HEK293 (cell line): Measurements from ENCODE around the gene SRP14.
"Not testable (repeated sequence)": the region's sequence is repeated elsewhere in the genome, so short reads cannot be mapped to it uniquely, and the experiment has no call there.

Experiments used
- CTCF ChIA-PET: fragments of 350-600 bp; formaldehyde crosslinking; extraction: SDS; loops from one replicate; lab custom pipeline; 2021; ENCODE audit warnings: antibody characterized with exemption; lab: Yijun Ruan, JAX
- POLR2A ChIA-PET: fragments of 300-600 bp; formaldehyde crosslinking; extraction: SDS; loops from one replicate; lab custom pipeline; 2020; ENCODE audit warnings: antibody characterized with exemption, inconsistent platforms; lab: Yijun Ruan, JAX
- H3K27ac ChIP-seq: fragments of 200-500 bp; sonication (Bioruptor generic); 2 replicates; pipeline ENCODE4 v1.5.1; 2014; ENCODE audit warnings: low read depth, low read length, control low read depth, inconsistent platforms; ENCODE audit errors: extremely low read depth
- H3K36me3 ChIP-seq, 2 experiments: fragments of 200-500 bp in 1 of 2; sonication (Bioruptor generic) in 1 of 2; 1 replicate in 1 of 2; 2 replicates in 1 of 2; pipeline ENCODE4 v1.5.1; 2014 to 2017; ENCODE audit warnings: inconsistent platforms in 2 of 2, low read length in 2 of 2; ENCODE audit not compliant: control insufficient read depth in 2 of 2, insufficient read depth in 1 of 2
- H3K4me1 ChIP-seq: fragments of 200-500 bp; sonication (Bioruptor generic); 2 replicates; pipeline ENCODE4 v1.5.1; 2014; ENCODE audit warnings: mild to moderate bottlenecking, low read length, inconsistent platforms; ENCODE audit not compliant: control insufficient read depth, insufficient read depth
- H3K4me3 ChIP-seq: 2 replicates; pipeline ENCODE4 v1.5.1; 2011; ENCODE audit warnings: low read depth, mild to moderate bottlenecking, control low read depth, low read length, moderate library complexity
- H3K9me3 ChIP-seq: fragments of 200-500 bp; sonication (Bioruptor generic); 2 replicates; pipeline ENCODE4 v1.5.1; 2014; ENCODE audit warnings: low read depth, low read length, inconsistent platforms; ENCODE audit not compliant: control insufficient read depth, insufficient read depth
- FEZF1 ChIP-seq: fragments of 450-650 bp; formaldehyde crosslinking; IDR thresholded peaks from 2 replicates; pipeline ENCODE4 v1.5.1; 2016; ENCODE audit warnings: missing biosample characterization, missing genetic modification characterization
- GLI2 ChIP-seq: fragments of 450-650 bp; formaldehyde crosslinking; IDR thresholded peaks from 2 replicates; pipeline ENCODE4; 2017; ENCODE audit warnings: missing biosample characterization, missing genetic modification characterization, low read depth, borderline replicate concordance
- GLI4 ChIP-seq: fragments of 450-650 bp; formaldehyde crosslinking; IDR thresholded peaks from 2 replicates; pipeline ENCODE4 v1.5.1; 2016; ENCODE audit warnings: missing biosample characterization, missing genetic modification characterization
- PRDM10 ChIP-seq: fragments of 450-650 bp; formaldehyde crosslinking; IDR thresholded peaks from 2 replicates; pipeline ENCODE4 v1.5.1; 2016; ENCODE audit warnings: missing biosample characterization, missing genetic modification characterization
- SALL2 ChIP-seq: fragments of 450-650 bp; formaldehyde crosslinking; IDR thresholded peaks from 2 replicates; pipeline ENCODE4 v1.5.0; 2017; ENCODE audit warnings: missing biosample characterization, mild to moderate bottlenecking, missing genetic modification characterization, borderline replicate concordance
- SCRT1 ChIP-seq: fragments of 450-650 bp; formaldehyde crosslinking; IDR thresholded peaks from 2 replicates; pipeline ENCODE4 v1.5.1; 2016; ENCODE audit warnings: missing biosample characterization, missing genetic modification characterization, borderline replicate concordance
- SETDB1 ChIP-seq: IDR thresholded peaks from one replicate; pipeline ENCODE4 v1.6.1; 2017; ENCODE audit warnings: mild to moderate bottlenecking, low read length, moderate library complexity, mixed read lengths; ENCODE audit not compliant: insufficient read length
- ZBTB21 ChIP-seq: fragments of 450-650 bp; formaldehyde crosslinking; IDR thresholded peaks from 2 replicates; pipeline ENCODE4 v1.5.1; 2017; ENCODE audit warnings: missing biosample characterization, missing genetic modification characterization
- ZBTB6 ChIP-seq: fragments of 450-650 bp; formaldehyde crosslinking; IDR thresholded peaks from 2 replicates; pipeline ENCODE4 v1.5.1; 2017; ENCODE audit warnings: missing biosample characterization, missing genetic modification characterization
- ZFHX2 ChIP-seq: fragments of 450-650 bp; formaldehyde crosslinking; conservative IDR thresholded peaks from 2 replicates; pipeline ENCODE4 v1.5.1; 2016; ENCODE audit warnings: missing biosample characterization, missing genetic modification characterization
- ZNF16 ChIP-seq: fragments of 450-650 bp; formaldehyde crosslinking; IDR thresholded peaks from 2 replicates; pipeline ENCODE4 v1.5.1; 2016; ENCODE audit warnings: low read depth, missing biosample characterization, missing genetic modification characterization
- ZNF202 ChIP-seq: fragments of 450-650 bp; formaldehyde crosslinking; IDR thresholded peaks from 2 replicates; pipeline ENCODE4 v1.5.1; 2016; ENCODE audit warnings: missing biosample characterization, missing genetic modification characterization, borderline replicate concordance
- ZNF221 ChIP-seq: fragments of 450-650 bp; formaldehyde crosslinking; IDR thresholded peaks from 2 replicates; pipeline ENCODE4 v1.5.1; 2017; ENCODE audit warnings: missing biosample characterization, missing genetic modification characterization, borderline replicate concordance
- ZNF248 ChIP-seq: fragments of 450-650 bp; formaldehyde crosslinking; IDR thresholded peaks from 2 replicates; pipeline ENCODE4 v1.5.1; 2017; ENCODE audit warnings: missing biosample characterization, missing genetic modification characterization
- ZNF37A ChIP-seq: fragments of 450-650 bp; IDR thresholded peaks from 2 replicates; pipeline ENCODE4 v1.5.1; 2018; ENCODE audit warnings: missing biosample characterization, missing genetic modification characterization
- ZNF585B ChIP-seq: fragments of 450-650 bp; formaldehyde crosslinking; IDR thresholded peaks from 2 replicates; pipeline ENCODE4 v1.5.1; 2016; ENCODE audit warnings: missing biosample characterization, missing genetic modification characterization
- ZNF600 ChIP-seq: fragments of 450-650 bp; formaldehyde crosslinking; IDR thresholded peaks from 2 replicates; pipeline ENCODE4 v1.5.1; 2016; ENCODE audit warnings: missing biosample characterization, missing genetic modification characterization
- ZNF792 ChIP-seq: fragments of 450-650 bp; formaldehyde crosslinking; IDR thresholded peaks from 2 replicates; pipeline ENCODE4 v1.5.1; 2016; ENCODE audit warnings: missing biosample characterization, missing genetic modification characterization
- ZNF837 ChIP-seq: fragments of 450-650 bp; formaldehyde crosslinking; IDR thresholded peaks from 2 replicates; pipeline ENCODE4 v1.5.1; 2016; ENCODE audit warnings: missing biosample characterization, missing genetic modification characterization
- TF ChIP-seq, protein P1 (sequence below): fragments of 450-650 bp; formaldehyde crosslinking; IDR thresholded peaks from 2 replicates; pipeline ENCODE4 v1.5.1; 2016; ENCODE audit warnings: missing biosample characterization, missing genetic modification characterization

The SRP14 gene

DNA sequence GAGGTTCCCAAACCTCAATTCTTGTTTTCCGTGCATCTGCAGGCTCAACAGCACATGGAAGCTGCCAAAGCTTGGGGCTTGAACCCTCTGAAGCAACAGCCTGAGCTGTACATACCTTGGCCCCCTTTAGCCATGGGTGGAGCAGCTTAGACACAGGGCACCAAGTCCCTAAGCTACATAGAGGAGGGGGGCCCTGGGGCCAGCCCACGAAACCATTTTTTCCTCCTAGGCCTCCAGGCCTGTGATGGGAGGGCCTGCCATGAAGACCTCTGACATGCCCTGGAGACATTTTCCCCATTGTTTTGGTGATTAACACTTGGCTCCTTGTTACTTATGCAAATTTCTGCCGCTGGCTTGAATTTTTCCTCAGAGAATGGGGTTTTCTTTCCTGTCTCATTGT, 24.6 kb downstream of the SRP14 start:
- H3K4me3 ChIP-seq: no peak overlapping the region
- CTCF ChIA-PET: no interaction called here
- H3K4me1 ChIP-seq: no peaks in the 10 kb centered on the region
- no peak for TF ChIP-seq ZBTB21 (tag by site-specific recombination)
- TF ChIP-seq ZNF202 (tag by site-specific recombination): 0 out of 2 replicates have a peak, but pooled peaks have one; percentile 34
- TF ChIP-seq ZNF585B (tag by site-specific recombination): peak; percentile 97
- peak; percentile 56 for TF ChIP-seq SETDB1
- TF ChIP-seq ZNF248 (tag by site-specific recombination): no peak
- no peak for TF ChIP-seq ZNF837 (tag by site-specific recombination)
- TF ChIP-seq, protein P1, sequence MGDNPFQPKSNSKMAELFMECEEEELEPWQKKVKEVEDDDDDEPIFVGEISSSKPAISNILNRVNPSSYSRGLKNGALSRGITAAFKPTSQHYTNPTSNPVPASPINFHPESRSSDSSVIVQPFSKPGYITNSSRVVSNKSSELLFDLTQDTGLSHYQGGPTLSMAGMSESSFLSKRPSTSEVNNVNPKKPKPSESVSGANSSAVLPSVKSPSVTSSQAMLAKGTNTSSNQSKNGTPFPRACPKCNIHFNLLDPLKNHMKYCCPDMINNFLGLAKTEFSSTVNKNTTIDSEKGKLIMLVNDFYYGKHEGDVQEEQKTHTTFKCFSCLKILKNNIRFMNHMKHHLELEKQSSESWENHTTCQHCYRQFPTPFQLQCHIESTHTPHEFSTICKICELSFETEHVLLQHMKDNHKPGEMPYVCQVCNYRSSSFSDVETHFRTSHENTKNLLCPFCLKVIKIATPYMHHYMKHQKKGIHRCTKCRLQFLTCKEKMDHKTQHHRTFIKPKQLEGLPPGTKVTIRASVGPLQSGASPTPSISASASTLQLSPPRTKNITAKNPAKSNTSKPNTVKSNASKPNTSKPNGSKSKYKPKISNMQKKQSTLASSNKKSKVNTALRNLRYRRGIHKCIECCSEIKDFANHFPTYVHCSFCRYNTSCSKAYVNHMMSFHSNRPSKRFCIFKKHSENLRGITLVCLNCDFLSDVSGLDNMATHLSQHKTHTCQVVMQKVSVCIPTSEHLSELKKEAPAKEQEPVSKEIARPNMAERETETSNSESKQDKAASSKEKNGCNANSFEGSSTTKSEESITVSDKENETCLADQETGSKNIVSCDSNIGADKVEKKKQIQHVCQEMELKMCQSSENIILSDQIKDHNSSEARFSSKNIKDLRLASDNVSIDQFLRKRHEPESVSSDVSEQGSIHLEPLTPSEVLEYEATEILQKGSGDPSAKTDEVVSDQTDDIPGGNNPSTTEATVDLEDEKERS: 0 out of 2 replicates have a peak, but pooled peaks have one; percentile 28
- TF ChIP-seq, all 188 proteins: peak for 4
- H3K36me3 ChIP-seq: peaks cover 15 to 86% of the 10 kb centered on the region in 2 experiments
- POLR2A ChIA-PET: no interaction called here
- H3K9me3 ChIP-seq: no peaks in the 10 kb centered on the region
- H3K27ac ChIP-seq: no peak overlapping the region

GRCh38 chr15:40013372-40013771, 25.6 kb downstream of the SRP14 start:
- H3K4me1 ChIP-seq, POLR2A ChIA-PET, H3K4me3 ChIP-seq, CTCF ChIA-PET, H3K27ac ChIP-seq, H3K9me3 ChIP-seq: not testable (repeated sequence)
- H3K36me3 ChIP-seq: peaks cover 14 to 85% of the 10 kb centered on the region in 2 experiments; a peak in 2 of 3 replicates

DNA sequence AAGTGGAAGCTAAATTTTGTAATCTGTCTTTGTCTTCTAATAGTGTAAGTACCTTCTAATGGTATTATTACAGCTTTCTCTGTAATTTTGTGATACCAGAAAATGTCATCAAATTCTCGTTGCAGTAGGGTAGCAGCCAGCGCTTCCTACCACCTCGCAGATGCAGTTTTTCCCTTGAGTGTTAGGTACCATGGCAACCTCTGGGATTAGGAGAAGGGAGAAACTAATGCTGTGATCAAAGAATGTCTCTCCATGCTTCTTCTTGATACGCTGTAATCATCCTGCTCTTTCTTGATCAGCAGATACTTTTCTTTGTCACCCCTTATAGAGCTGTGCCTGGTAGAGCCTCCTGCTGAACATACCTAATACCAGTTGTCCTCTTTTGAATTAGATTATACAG, 27.7 kb downstream of the SRP14 start:
- Histone ChIP-seq H3K4me3 (no peak overlapping the region), H3K4me1 (no peaks in the 10 kb centered on the region), H3K9me3 (no peaks in the 10 kb centered on the region), H3K36me3 (peaks cover 12 to 91% of the 10 kb centered on the region in 2 experiments; a peak in 2 of 3 replicates), H3K27ac (no peak overlapping the region)
- ChIA-PET POLR2A (no interaction called here), CTCF (interaction anchor here (0.7 kb wide), 1 partner anchor 380 kb away, joined by 3 read pairs; no protein-coding TSS in a partner anchor)
- no peak for TF ChIP-seq ZBTB6 (tag by site-specific recombination)

DNA sequence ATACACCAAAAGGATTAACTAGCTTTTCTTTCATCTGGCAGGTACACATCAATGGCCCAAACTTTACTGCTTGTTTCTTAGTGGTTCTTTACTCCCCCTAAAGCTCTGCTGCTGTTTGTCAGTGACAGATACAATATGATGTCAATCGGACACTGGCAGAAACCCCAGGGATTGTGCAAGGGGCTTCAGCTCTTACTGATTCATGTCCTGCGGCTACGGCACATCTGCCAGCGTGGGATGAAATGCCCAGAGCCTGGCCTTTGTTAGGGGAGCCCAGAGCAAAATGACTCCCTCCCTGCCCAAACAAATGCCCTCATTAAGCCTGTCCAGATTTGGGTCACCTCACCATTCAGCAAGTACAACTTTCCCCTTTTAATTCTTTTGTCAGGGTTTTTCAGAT, 28.3 kb downstream of the SRP14 start:
- CTCF ChIA-PET: interaction anchor here (0.7 kb wide), 1 partner anchor 380 kb away, joined by 3 read pairs; no protein-coding TSS in a partner anchor
- H3K9me3 ChIP-seq: no peaks in the 10 kb centered on the region
- peaks cover 13 to 91% of the 10 kb centered on the region in 2 experiments; a peak in 2 of 3 replicates for H3K36me3 ChIP-seq
- H3K4me1 ChIP-seq: no peaks in the 10 kb centered on the region
- no peak overlapping the region for H3K27ac ChIP-seq
- POLR2A ChIA-PET: no interaction called here
- no peak overlapping the region for H3K4me3 ChIP-seq
- TF ChIP-seq ZNF37A (tag by site-specific recombination) (no peak), ZNF600 (tag by site-specific recombination) (no peak), ZNF792 (tag by site-specific recombination) (no peak), FEZF1 (tag by site-specific recombination) (no peak), GLI2 (tag by site-specific recombination) (no peak), PRDM10 (tag by site-specific recombination) (no peak), SCRT1 (no peak), ZFHX2 (tag by site-specific recombination) (no peak), ZNF16 (tag by site-specific recombination) (no peak), GLI4 (tag by site-specific recombination) (no peak), SALL2 (tag by site-specific recombination) (no peak), ZNF221 (tag by site-specific recombination) (no peak)
